Left ventricle myocardium inferior (tissue), 1 donor: Measurements from ENCODE around the gene EPHB1. TPM values are rescaled to one million over a fixed set of nuclear protein-coding genes. Genes with fewer than 3 reads are reported as not detected.

Source experiments
- DNase-seq: peaks from one replicate; pipeline ENCODE4 v3.0.0-alpha.2; 2020
- H3K27ac ChIP-seq: fragments of 200-600 bp; replicated peaks from 2 replicates; pipeline ENCODE4 v1.8.0; 2021
- H3K27me3 ChIP-seq: fragments of 200-600 bp; 2 replicates; pipeline ENCODE4 v1.8.0; 2021; ENCODE audit warnings: low read depth
- H3K36me3 ChIP-seq: fragments of 200-600 bp; 2 replicates; pipeline ENCODE4 v1.8.0; 2021
- H3K4me1 ChIP-seq: fragments of 200-600 bp; 2 replicates; pipeline ENCODE4 v1.8.0; 2021
- H3K4me3 ChIP-seq: fragments of 200-600 bp; 2 replicates; pipeline ENCODE4 v1.8.0; 2021; ENCODE audit warnings: mild to moderate bottlenecking, moderate library complexity
- H3K9me3 ChIP-seq: fragments of 200-600 bp; replicated peaks from 2 replicates; pipeline ENCODE4 v1.8.0; 2021
- intact Hi-C: fragments of 100-400 bp; cut with micrococcal nuclease; formaldehyde crosslinking; loops from one replicate; pipeline ENCODE4 v1.11.0; 2022
- total RNA-seq: library from RNA; stranded (reverse); fragmentation: NEBNext Ultra II Directional; extraction: Animal tissue kit (Norgen Biotek cat#: 25700); gene quantifications from one replicate; pipeline ENCODE4 v1.2.1, GENCODE V29; 2021
- TF ChIP-seq, protein P1 (sequence below): fragments of 200-600 bp; IDR thresholded peaks from 2 replicates; pipeline ENCODE4 v1.8.0; 2021; ENCODE audit warnings: antibody characterized with exemption, mild to moderate bottlenecking, borderline replicate concordance
- donor health status: DM: no; HTN: yes; CAD: no; lungs with severe emphysema.

Gene EPHB1
- total RNA-seq, 1 donor from 2014 or later: 1.3 TPM

DNA sequence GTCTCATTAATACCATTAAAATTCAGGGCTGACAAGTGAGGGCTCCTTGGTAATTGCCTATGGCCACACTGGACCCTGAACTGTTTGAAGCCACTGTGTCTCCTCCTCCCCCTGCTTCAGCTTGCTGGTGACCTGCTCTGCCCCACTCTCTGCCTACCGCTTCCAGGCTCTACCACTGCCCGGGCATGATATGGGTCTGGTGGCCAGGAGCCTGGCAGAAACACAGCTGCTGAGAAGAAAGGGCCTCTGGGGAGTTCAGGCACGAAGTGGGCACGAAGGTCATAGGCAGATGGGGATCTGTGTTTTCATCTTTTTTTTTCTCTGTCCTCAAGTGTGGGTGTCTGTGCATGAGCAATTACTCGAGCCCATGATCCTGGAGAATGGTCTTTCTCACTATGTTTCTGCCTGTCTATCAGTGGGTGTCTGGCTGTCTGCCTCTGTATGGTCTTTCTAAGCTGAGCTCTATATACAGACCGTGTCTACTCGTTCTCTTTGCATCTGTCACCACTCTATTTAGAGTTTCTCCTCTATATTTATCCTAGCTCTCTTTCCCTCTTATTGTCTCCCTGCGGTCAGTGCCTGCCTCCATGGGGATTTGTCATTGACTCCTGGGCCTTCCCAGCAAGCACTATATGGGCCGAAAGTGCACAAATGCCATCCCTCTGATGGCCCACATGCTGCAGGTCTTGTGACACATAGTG, 42.1 kb upstream of the EPHB1 start:
- Histone ChIP-seq H3K27me3 (peaks cover 9% of the 10 kb centered on the region), H3K9me3 (no peaks in the 10 kb centered on the region), H3K4me1 (peaks cover 20% of the 10 kb centered on the region), H3K4me3 (no peak overlapping the region), H3K36me3 (no peaks in the 10 kb centered on the region), H3K27ac (peak overlapping the region; percentile 81)
- DNase-seq: no peak
- intact Hi-C loops: no loop called here
- TF ChIP-seq, protein P1, sequence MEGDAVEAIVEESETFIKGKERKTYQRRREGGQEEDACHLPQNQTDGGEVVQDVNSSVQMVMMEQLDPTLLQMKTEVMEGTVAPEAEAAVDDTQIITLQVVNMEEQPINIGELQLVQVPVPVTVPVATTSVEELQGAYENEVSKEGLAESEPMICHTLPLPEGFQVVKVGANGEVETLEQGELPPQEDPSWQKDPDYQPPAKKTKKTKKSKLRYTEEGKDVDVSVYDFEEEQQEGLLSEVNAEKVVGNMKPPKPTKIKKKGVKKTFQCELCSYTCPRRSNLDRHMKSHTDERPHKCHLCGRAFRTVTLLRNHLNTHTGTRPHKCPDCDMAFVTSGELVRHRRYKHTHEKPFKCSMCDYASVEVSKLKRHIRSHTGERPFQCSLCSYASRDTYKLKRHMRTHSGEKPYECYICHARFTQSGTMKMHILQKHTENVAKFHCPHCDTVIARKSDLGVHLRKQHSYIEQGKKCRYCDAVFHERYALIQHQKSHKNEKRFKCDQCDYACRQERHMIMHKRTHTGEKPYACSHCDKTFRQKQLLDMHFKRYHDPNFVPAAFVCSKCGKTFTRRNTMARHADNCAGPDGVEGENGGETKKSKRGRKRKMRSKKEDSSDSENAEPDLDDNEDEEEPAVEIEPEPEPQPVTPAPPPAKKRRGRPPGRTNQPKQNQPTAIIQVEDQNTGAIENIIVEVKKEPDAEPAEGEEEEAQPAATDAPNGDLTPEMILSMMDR: no peak

GRCh38 chr3:134753999-134754742, 40.9 kb upstream of the EPHB1 start:
- no peaks in the 10 kb centered on the region for H3K9me3 ChIP-seq
- peaks cover 20% of the 10 kb centered on the region for H3K4me1 ChIP-seq
- intact Hi-C loops: no loop called here
- no peak overlapping the region for H3K4me3 ChIP-seq
- H3K27me3 ChIP-seq: peaks cover 9% of the 10 kb centered on the region
- no peak for DNase-seq
- TF ChIP-seq, protein P1: peak; percentile 37
- H3K27ac ChIP-seq: peak overlapping the region; percentile 81
- H3K36me3 ChIP-seq: no peaks in the 10 kb centered on the region

- H3K27me3 ChIP-seq: peaks cover 9% of the 10 kb centered on the region
- no peak overlapping the region for H3K4me3 ChIP-seq
- H3K36me3 ChIP-seq: no peaks in the 10 kb centered on the region
- peak; percentile 31 for DNase-seq
- H3K4me1 ChIP-seq: peaks cover 20% of the 10 kb centered on the region
- intact Hi-C loops: no loop called here
- no peaks in the 10 kb centered on the region for H3K9me3 ChIP-seq
- no peak overlapping the region for H3K27ac ChIP-seq
- TF ChIP-seq, protein P1: peak; percentile 68
Observed at GRCh38 chr3:134754768-134755559, 40.1 kb upstream of the EPHB1 start.

DNA sequence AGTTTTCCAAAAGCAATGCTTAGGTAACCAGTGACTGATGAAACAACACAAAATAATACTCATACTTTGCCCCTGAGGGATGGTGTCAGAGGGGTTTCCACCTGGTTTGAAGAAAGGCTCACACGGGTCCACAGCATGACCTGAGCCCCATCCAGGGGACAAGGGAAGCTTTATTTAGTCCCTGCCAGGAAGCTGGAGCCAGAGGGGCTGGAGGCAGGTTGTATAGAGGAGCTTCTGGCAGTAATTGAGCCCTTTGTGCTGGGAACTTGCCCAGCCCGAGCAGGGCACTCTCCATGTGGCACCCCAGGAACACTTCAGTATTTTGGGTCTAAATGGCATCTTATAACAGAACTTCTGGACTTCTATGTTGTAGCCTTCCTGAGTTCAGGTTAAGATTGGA, 39.2 kb upstream of the EPHB1 start:
- H3K27ac ChIP-seq: no peak overlapping the region
- no peak overlapping the region for H3K4me3 ChIP-seq
- peaks cover 20% of the 10 kb centered on the region for H3K4me1 ChIP-seq
- no peaks in the 10 kb centered on the region for H3K9me3 ChIP-seq
- no peaks in the 10 kb centered on the region for H3K36me3 ChIP-seq
- TF ChIP-seq, protein P1: no peak
- intact Hi-C loops: no loop called here
- no peak for DNase-seq
- peaks cover 9% of the 10 kb centered on the region for H3K27me3 ChIP-seq

DNA sequence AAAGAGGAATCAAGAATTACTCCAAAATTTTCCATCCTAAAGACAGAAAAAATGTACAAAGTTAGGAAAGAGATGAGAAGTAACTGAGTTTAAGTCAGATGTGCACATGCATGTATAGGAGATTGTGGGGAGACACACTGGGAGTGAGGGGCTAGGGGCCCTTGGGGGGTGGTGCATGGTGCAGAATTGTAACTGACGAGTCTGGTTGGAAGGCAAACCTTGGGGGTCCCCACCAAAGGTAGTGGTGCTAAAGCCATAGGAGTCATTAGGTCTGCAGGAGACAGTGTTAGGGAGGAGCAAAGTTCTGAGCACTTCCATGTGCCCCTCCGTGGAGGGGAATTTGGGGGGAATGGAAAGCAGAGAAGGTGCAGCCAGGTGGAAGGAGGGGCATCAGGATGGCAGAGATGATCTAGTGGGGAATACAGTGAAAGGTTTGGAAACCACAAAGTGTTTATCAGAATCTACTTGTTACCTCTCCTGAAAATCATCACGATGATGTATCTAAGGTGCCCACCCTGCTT, 37.5 kb upstream of the EPHB1 start:
- TF ChIP-seq, protein P1: no peak
- no peak overlapping the region for H3K27ac ChIP-seq
- no peaks in the 10 kb centered on the region for H3K9me3 ChIP-seq
- H3K4me1 ChIP-seq: peaks cover 14% of the 10 kb centered on the region
- DNase-seq: no peak
- H3K27me3 ChIP-seq: peaks cover 9% of the 10 kb centered on the region
- intact Hi-C loops: no loop called here
- no peak overlapping the region for H3K4me3 ChIP-seq
- H3K36me3 ChIP-seq: no peaks in the 10 kb centered on the region
